ENCODE measurements around the gene ASNSD1. TPM values are rescaled to one million over a fixed set of nuclear protein-coding genes. Genes with fewer than 3 reads are reported as not detected.

The ASNSD1 gene
- total and polyA plus RNA-seq, 2 donors from 2014 or later, result 28.6 to 36.5 TPM

GRCh38 chr2:189658306-189659212 lies 2.7 kb upstream of the ASNSD1 start:
- no peaks in the 10 kb centered on the region for H3K36me3 ChIP-seq (ENCODE audit: control insufficient read depth in 2 of 3, insufficient read depth in 3 of 3, low read length in 3 of 3)
- intact Hi-C loops (cut with DNase I), result no loop called here
- H3K4me1 ChIP-seq (ENCODE audit: control insufficient read depth in 2 of 3, insufficient read depth in 2 of 3, low read depth in 1 of 3, low read length in 3 of 3), result peaks cover 0 to 6% (median 0%) of the 10 kb centered on the region in 3 donors
- FAIRE-seq, result no peak
- no peaks in the 10 kb centered on the region for H3K27me3 ChIP-seq (ENCODE audit: control insufficient read depth, insufficient read depth, low read length)
- no peak for DNase-seq
- H3K9me3 ChIP-seq (ENCODE audit: control insufficient read depth in 2 of 3, insufficient read depth in 1 of 3, low read length in 3 of 3), result no peaks in the 10 kb centered on the region
- TF ChIP-seq, protein P1, sequence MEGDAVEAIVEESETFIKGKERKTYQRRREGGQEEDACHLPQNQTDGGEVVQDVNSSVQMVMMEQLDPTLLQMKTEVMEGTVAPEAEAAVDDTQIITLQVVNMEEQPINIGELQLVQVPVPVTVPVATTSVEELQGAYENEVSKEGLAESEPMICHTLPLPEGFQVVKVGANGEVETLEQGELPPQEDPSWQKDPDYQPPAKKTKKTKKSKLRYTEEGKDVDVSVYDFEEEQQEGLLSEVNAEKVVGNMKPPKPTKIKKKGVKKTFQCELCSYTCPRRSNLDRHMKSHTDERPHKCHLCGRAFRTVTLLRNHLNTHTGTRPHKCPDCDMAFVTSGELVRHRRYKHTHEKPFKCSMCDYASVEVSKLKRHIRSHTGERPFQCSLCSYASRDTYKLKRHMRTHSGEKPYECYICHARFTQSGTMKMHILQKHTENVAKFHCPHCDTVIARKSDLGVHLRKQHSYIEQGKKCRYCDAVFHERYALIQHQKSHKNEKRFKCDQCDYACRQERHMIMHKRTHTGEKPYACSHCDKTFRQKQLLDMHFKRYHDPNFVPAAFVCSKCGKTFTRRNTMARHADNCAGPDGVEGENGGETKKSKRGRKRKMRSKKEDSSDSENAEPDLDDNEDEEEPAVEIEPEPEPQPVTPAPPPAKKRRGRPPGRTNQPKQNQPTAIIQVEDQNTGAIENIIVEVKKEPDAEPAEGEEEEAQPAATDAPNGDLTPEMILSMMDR (IDR thresholded peaks at IDR 0.05; ENCODE audit: borderline replicate concordance, extremely low read depth, insufficient read depth), result no peak
- H3K9ac ChIP-seq (ENCODE audit: low read length in 3 of 3), result no peak overlapping the region
- H3K4me3 ChIP-seq (ENCODE audit: low read length in 3 of 3), result no peak overlapping the region
- H3K27ac ChIP-seq (ENCODE audit: low read depth in 2 of 2, low read length in 2 of 2), result no peak overlapping the region

DNA sequence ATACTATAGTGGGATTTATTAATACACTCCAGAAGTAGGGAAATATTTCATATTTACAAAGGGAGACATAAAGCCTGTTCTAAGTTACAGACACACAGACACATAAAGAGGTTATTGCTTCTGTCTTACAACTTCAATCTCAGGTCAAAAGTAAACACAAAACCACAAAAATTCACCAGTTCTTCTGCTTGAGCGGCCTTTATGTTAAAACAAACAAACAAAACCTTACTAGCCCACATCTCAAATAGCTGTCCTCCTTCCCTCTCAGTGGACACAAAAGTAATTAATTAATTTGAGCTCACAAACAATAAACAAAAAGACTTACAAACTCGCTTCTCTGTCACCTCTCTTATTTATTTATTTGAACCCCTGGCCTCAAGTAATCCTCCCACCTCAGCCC lies 1.5 kb upstream of the ASNSD1 start:
- no peaks in the 10 kb centered on the region for H3K27me3 ChIP-seq (ENCODE audit: control insufficient read depth, insufficient read depth, low read length)
- peaks cover 0 to 6% (median 0%) of the 10 kb centered on the region in 3 donors for H3K4me1 ChIP-seq (ENCODE audit: control insufficient read depth in 2 of 3, insufficient read depth in 2 of 3, low read depth in 1 of 3, low read length in 3 of 3)
- no peak overlapping the region for H3K27ac ChIP-seq (ENCODE audit: low read depth in 2 of 2, low read length in 2 of 2)
- H3K4me3 ChIP-seq (ENCODE audit: low read length in 3 of 3), result no peak overlapping the region
- H3K9me3 ChIP-seq (ENCODE audit: control insufficient read depth in 2 of 3, insufficient read depth in 1 of 3, low read length in 3 of 3), result no peaks in the 10 kb centered on the region
- TF ChIP-seq, protein P1 (IDR thresholded peaks at IDR 0.05; ENCODE audit: borderline replicate concordance, extremely low read depth, insufficient read depth), result no peak
- DNase-seq (peak in 1 of 5 donors; percentile 22), FAIRE-seq (no peak)
- no peak overlapping the region for H3K9ac ChIP-seq (ENCODE audit: low read length in 3 of 3)
- intact Hi-C loops (cut with DNase I), result no loop called here
- no peaks in the 10 kb centered on the region for H3K36me3 ChIP-seq (ENCODE audit: control insufficient read depth in 2 of 3, insufficient read depth in 3 of 3, low read length in 3 of 3)

DNA sequence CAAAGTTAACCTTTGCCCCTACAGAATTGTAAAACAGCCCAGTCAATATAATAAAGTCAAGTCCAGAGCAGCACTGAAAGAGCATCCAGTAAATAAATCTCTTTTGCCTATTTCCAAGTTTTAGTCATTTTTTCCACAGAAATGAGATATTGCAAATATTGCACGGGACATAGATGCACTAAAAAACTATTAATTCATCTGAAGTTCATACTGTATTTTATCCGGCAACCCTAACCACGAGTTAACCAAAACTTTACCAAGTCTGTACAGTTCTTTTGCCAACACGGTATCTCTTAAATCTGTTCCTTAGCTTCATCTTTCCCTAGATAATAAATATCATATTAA lies 484 bp upstream of the ASNSD1 start:
- Histone ChIP-seq H3K9me3 (ENCODE audit: control insufficient read depth in 2 of 3, insufficient read depth in 1 of 3, low read length in 3 of 3) (no peaks in the 10 kb centered on the region), H3K27me3 (ENCODE audit: control insufficient read depth, insufficient read depth, low read length) (no peaks in the 10 kb centered on the region), H3K27ac (ENCODE audit: low read depth in 2 of 2, low read length in 2 of 2) (no peak overlapping the region), H3K4me3 (ENCODE audit: low read length in 3 of 3) (no peak overlapping the region), H3K36me3 (ENCODE audit: control insufficient read depth in 2 of 3, insufficient read depth in 3 of 3, low read length in 3 of 3) (no peaks in the 10 kb centered on the region), H3K4me1 (ENCODE audit: control insufficient read depth in 2 of 3, insufficient read depth in 2 of 3, low read depth in 1 of 3, low read length in 3 of 3) (peaks cover 0 to 6% (median 0%) of the 10 kb centered on the region in 3 donors), H3K9ac (ENCODE audit: low read length in 3 of 3) (no peak overlapping the region)
- TF ChIP-seq, protein P1 (IDR thresholded peaks at IDR 0.05; ENCODE audit: borderline replicate concordance, extremely low read depth, insufficient read depth), result no peak
- intact Hi-C loops (cut with DNase I), result no loop called here
- FAIRE-seq (no peak), DNase-seq (no peak)
